ENCODE results near the gene ASB7. TPM values are rescaled to one million over a fixed set of nuclear protein-coding genes. Genes with fewer than 3 reads are reported as not detected.
A peak's percentile ranks its signal among the peaks of the same experiment; 100 is the strongest.

The ASB7 gene
- total RNA-seq, 1 donor from 2014 or later: 10.6 TPM

- no peak for DNase-seq (ENCODE audit: low spot score)
These were observed 4.5 kb upstream of the ASB7 start for GRCh38 chr15:100597862-100598261.

DNA sequence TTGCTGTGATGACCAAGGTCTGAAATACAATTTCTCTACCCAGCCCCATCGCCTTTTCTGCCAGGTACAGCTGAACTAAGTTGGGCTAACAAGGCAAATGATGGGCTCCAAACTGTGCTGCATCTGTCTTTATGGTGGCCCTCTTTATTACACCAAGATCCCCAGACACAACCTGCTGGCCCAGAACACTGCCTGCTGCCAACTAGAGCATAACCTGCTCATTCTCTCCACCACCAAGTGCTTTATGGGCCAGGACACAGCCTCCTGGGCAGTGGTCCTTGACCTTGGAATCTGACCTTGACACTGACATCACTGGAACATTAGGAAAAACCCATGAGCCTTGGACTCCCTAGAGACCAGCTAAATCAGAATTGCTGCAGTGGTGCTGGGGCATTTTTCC is 3.7 kb upstream of the ASB7 start:
- no peak for DNase-seq (ENCODE audit: low spot score)

DNA sequence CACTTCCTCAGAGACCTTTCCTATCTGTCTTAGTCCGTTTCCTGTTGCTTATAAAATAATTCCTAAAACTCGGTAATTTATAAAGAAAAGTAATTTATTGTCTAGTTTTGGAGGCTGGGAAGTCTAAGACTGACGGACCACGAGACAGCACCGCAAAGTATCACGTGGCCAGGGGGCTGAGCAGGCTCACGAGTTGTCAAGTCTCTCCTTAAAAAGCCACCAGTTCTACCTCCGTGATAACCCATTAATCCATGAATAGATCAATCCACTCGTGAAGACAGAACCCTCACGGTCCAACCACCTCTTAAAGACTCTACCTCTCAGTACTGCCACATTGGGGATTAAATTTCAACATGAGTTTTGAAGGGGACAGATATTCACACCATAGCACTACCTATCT is 1.2 kb upstream of the ASB7 start:
- peak; percentile 3 for DNase-seq (ENCODE audit: low spot score)

GRCh38 chr15:100601617-100602063 is 749 bp upstream of the ASB7 start:
- no peak for DNase-seq (ENCODE audit: low spot score)

DNA sequence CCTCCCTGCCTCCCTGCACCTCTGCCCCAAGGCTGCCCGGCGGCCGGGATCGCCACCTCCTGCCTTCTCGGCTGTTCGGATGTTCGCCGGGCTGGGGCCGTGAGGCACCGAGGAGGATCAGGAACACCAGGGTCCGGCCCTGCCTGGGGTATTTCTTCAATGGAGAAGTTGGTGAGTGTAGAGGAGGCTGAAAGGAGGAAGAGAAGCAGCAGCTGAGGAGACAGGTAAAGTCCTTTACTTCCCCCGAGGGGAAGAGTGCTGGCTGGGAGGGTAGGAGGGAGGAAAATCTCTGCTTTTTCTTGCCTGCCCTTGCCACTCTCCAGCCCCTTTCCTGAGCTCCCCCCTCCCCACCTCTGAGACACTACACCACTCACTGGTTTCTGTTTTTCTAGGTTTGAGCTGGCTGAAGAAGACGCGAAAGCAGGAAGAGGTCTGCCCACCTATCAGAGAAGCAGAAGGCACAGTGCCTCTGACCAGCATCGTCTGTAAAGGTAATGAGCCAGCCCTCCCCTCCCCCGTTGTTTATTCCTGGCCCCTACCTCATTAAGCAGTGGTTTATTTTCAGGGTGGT is 519 bp downstream of the ASB7 start:
- DNase-seq (ENCODE audit: low spot score): peak; percentile 1

DNA sequence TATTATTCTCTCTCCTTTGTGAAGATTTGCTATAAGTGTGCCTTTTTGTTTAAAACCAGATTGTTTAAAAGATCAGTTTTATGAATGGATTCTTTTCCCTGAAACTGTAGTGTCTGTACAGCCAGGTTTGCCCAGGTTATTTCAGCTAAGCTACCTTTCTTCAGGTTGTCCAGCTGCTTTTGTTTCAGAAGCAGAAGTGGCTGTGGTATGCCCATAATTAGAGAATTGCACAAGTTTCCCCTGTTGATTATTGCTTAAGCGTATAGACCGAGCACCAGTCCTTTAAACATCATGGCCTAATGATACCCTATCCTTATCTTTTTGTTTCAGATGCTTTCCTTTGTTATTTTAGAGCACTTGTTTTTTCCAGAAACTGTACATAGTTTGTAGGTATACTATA is 10.2 kb downstream of the ASB7 start:
- no peak for DNase-seq (ENCODE audit: low spot score)

- no peak for DNase-seq (ENCODE audit: low spot score)
These were observed 10.8 kb downstream of the ASB7 start for GRCh38 chr15:100613208-100613607.

- DNase-seq (ENCODE audit: low spot score): no peak
These were observed 11.9 kb downstream of the ASB7 start for GRCh38 chr15:100614336-100614735.

DNA sequence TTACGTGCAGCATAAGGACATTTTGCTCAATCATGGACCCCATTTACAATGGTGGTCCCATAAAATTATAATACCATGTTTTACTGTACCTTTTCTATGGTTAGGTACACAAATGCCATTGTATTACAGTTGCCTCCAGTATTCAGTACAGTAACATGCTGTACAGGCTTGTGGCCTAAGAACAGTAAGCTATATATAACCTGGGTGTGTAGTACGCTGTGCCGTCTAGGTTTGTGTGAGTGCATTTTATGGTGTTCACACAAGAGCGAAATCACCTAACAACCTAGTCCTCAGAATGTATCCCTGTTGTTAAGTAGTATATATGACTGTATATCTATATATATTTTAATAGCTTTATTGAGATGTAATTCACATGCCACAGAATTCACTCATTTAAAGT is 12.5 kb downstream of the ASB7 start:
- DNase-seq (ENCODE audit: low spot score): no peak

GRCh38 chr15:100615801-100616200 is 13.4 kb downstream of the ASB7 start:
- DNase-seq (ENCODE audit: low spot score): no peak

DNA sequence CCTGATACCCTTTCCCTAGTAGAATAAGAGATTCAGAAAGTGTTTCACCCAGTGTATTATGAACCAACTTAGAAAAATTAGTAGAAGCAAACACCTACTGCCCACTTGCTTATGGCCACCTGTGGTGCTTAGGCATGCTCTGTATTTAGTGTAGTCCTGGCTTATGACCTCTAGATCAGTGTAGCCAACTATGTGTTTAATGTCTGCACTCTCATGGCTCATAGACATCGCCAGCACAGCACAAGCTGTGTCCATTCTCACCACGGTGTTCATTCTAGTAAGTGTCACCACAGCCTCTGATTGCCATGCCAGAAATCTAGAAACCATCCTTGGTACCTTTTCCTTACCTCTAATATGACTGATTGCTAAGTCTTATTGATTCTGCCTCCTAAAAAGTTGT is 14.3 kb downstream of the ASB7 start:
- no peak for DNase-seq (ENCODE audit: low spot score)

DNA sequence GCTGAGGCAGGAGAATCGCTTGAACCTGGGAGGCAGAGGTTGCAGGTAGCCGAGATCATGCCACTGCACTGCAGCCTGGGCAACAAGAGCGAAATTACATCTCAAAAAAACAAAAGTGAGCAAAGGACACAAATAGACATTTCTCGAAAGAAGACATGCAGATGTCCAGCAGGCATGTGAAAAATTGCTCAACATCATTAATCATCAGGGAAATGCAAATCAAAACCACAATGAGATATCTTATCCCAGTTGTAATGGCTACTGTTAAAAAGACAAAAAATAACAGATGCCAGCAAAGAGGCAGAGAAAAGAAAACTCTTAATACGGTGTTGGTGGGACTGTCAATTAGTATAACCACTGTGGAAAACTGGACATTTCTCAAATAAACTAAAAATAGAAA is 20.9 kb downstream of the ASB7 start:
- no peak for DNase-seq (ENCODE audit: low spot score)

GRCh38 chr15:100627789-100628395 is 25.5 kb downstream of the ASB7 start:
- DNase-seq (ENCODE audit: low spot score): peak; percentile 75

GRCh38 chr15:100628746-100629145 is 26.4 kb downstream of the ASB7 start:
- no peak for DNase-seq (ENCODE audit: low spot score)

DNA sequence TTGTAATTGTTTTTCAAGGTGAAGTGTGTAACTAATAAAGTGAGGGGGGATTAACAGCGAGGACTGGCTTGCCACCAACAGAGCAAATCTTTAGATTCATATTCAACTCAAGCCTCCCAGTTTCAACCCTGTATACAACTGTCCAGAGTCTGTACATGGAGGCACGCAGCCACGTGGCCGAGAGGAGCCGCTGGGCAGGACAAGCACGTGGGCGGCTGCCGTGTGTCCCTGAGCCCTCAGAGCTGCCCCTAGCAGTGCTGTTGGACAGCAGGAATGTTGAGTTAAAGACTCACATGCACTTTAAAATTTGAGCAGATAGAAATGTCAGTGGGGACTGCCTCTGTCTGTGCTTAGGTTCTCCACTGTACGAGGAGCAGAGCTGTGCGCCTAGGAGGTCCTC is 29.4 kb downstream of the ASB7 start:
- DNase-seq (ENCODE audit: low spot score): no peak

DNA sequence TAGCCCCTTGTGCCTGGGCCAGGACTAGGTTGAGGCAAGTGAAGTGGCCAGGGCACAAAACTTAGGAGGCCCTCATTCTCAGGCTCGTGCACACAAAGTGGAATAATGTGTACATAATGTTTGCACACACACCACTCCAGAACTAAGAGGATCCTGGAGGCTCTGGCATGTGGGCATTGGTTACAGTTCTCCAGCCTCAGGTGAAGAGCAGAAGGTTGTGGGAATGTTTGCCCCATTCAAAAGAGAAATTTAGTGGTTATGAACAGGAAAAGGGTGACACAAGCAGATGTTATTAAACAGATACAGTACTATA is 31.3 kb downstream of the ASB7 start:
- DNase-seq (ENCODE audit: low spot score): no peak

GRCh38 chr15:100635406-100636071 is 33.1 kb downstream of the ASB7 start:
- no peak for DNase-seq (ENCODE audit: low spot score)

DNA sequence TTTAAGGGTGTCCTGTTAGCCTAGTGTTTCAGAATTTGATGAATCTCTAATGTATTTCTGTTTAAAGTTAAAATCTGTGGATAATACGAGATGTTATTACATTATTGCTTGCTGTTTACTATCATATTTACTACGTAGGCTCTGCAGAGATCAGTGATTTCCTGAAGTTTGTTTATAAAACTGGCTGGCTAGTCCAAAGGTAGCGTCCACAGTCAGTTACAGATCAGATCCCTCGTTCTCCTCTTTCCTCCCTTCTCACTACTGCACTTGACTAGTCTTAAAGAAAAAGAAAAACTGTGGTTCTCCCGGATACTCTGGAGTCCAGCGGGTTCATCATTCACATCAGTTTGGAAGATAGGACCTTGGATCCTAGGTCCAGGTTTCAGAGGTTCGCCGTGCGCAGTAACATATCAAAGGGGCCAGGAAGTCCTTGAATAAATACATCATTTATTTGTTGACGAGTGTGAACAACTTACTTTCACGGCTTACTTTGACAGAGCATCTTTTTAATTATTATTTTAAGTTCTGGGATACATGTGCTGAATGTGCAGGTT is 35.9 kb downstream of the ASB7 start:
- DNase-seq (ENCODE audit: low spot score): no peak

GRCh38 chr15:100642213-100642949 is 40.0 kb downstream of the ASB7 start:
- no peak for DNase-seq (ENCODE audit: low spot score)

- no peak for DNase-seq (ENCODE audit: low spot score)
These were observed 40.6 kb downstream of the ASB7 start for GRCh38 chr15:100642950-100643338.

DNA sequence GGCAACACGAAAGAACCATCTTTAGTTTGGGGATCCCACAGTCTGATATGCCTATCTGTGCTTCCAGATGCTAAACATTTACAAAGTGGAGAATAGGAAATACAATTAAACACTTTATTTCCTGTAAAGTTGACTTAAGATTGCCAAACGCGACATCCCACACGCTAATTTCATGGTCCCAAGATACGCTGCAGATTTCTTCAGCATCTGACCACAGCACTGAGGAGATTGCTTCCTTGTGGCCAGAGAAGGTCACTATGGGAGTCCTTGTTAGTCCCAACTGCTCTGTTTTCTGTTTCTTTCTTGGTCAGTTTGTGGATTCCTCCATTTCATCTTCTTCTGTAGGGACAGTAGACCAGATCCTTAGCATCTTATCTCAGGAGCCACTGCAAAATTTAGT is 43.3 kb downstream of the ASB7 start:
- no peak for DNase-seq (ENCODE audit: low spot score)

DNA sequence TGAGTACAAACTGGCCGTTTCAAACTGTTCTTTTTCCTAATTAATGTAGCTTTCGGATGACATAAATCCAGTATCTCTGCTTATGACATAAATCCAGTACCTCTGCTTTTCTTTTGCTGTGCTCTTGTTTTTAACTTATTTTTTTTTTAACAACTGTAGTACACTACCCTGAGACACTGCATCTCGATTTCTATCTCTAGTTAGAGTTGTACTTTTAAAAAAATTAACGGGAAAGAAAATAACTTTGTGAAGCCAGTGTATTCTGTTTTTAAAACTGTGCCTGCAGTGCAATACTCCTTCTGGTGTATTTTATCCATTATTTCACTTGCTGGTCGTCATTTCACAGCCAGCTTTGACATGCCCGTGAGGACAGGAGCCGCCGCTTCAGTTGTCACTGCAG is 46.6 kb downstream of the ASB7 start:
- DNase-seq (ENCODE audit: low spot score): no peak

DNA sequence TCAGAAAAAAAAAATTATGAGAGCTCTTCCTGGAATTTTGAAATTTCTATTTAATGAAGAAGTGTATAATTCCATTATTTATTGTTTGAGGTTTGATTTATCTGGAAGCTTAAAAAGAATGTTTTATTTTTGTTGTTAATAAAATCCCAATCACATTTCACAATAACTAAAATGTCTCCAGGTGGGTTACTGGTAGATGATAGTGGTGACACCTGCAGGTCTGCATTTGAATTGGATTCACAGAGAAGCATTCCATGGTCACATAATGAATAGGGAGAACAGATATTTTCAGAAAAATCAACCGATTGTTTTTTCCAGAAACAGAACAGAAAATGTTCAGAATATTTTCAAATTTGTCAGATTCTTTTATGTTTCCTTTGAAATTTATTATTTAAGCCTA is 48.3 kb downstream of the ASB7 start:
- DNase-seq (ENCODE audit: low spot score): no peak

Measured in umbilical cord (tissue), 2 donors.